GM19043 (cell line): ENCODE results near the gene CD33.
"Not testable (repeated sequence)": the region's sequence is repeated elsewhere in the genome, so short reads cannot be mapped to it uniquely, and the experiment has no call there.

Experiments used
- ATAC-seq: cut with Tn5 transposase; IDR thresholded peaks from one replicate; pipeline ENCODE4 v1.9.1; 2021; ENCODE audit warnings: low read depth; ENCODE audit not compliant: unreplicated experiment

The CD33 gene

GRCh38 chr19:51207747-51208146 lies 17.1 kb upstream of the CD33 start:
- ATAC-seq: no peak

- ATAC-seq: no peak
Measured at GRCh38 chr19:51210191-51210784, 14.6 kb upstream of the CD33 start.

GRCh38 chr19:51210874-51211361 lies 14.0 kb upstream of the CD33 start:
- not testable (repeated sequence) for ATAC-seq

GRCh38 chr19:51211833-51212232 lies 13.0 kb upstream of the CD33 start:
- no peak for ATAC-seq

- no peak for ATAC-seq
Measured at GRCh38 chr19:51219307-51219706, 5.6 kb upstream of the CD33 start.

GRCh38 chr19:51219971-51220370 lies 4.9 kb upstream of the CD33 start:
- ATAC-seq: no peak

GRCh38 chr19:51220996-51221395 lies 3.9 kb upstream of the CD33 start:
- ATAC-seq: no peak

- no peak for ATAC-seq
Measured at GRCh38 chr19:51224163-51224641, 678 bp upstream of the CD33 start.

GRCh38 chr19:51226067-51226466 lies 1.2 kb downstream of the CD33 start:
- ATAC-seq: no peak

GRCh38 chr19:51227326-51227725 lies 2.4 kb downstream of the CD33 start:
- ATAC-seq: no peak

- ATAC-seq: no peak
Measured at GRCh38 chr19:51227966-51228365, 3.1 kb downstream of the CD33 start.

- ATAC-seq: no peak
Measured at GRCh38 chr19:51240866-51241265, 16.0 kb downstream of the CD33 start.

GRCh38 chr19:51242881-51243630 lies 18.2 kb downstream of the CD33 start:
- no peak for ATAC-seq

GRCh38 chr19:51246164-51246552 lies 21.3 kb downstream of the CD33 start:
- no peak for ATAC-seq

GRCh38 chr19:51247972-51248590 lies 23.2 kb downstream of the CD33 start:
- ATAC-seq: no peak

GRCh38 chr19:51250786-51251467 lies 26.0 kb downstream of the CD33 start, which contains the start of gene SIGLECL1:
Gene SIGLECL1 (plus strand): TSS chr19:51251080. CDS start chr19:51264073, 12,993 bp downstream.
- ATAC-seq: no peak

- no peak for ATAC-seq
Measured at GRCh38 chr19:51251468-51251820, 26.6 kb downstream of the CD33 start.

GRCh38 chr19:51252306-51253079 lies 27.6 kb downstream of the CD33 start:
- no peak for ATAC-seq

- ATAC-seq: no peak
Measured at GRCh38 chr19:51253088-51253806, 28.4 kb downstream of the CD33 start.
